ENCODE data around the gene FGF2. TPM values are rescaled to one million over a fixed set of nuclear protein-coding genes. Genes with fewer than 3 reads are reported as not detected.
"Not testable (repeated sequence)": the region's sequence is repeated elsewhere in the genome, so short reads cannot be mapped to it uniquely, and the experiment has no call there.

The FGF2 gene
- total and polyA plus RNA-seq, 4 donors, result 0.52 to 1.4 (median 0.98) TPM

GRCh38 chr4:122932763-122933162 lies 106.1 kb downstream of the FGF2 start:
- peaks cover 6 to 28% (median 11%) of the 10 kb centered on the region in 4 donors for H3K36me3 ChIP-seq (ENCODE audit: control insufficient read depth in 4 of 4, insufficient read depth in 3 of 4, low read depth in 1 of 4, low read length in 3 of 4)
- DNase-seq (ENCODE audit: low spot score), result no peak
- no peak overlapping the region for H3K27ac ChIP-seq (ENCODE audit: low read depth in 1 of 2, low read length in 2 of 2)
- H3K4me1 ChIP-seq (ENCODE audit: control insufficient read depth in 4 of 4, insufficient read depth in 4 of 4, low read length in 3 of 4), result no peaks in the 10 kb centered on the region
- no peaks in the 10 kb centered on the region for H3K27me3 ChIP-seq (ENCODE audit: control insufficient read depth in 4 of 4, insufficient read depth in 4 of 4, low read length in 3 of 4)
- TF ChIP-seq GABPA (IDR thresholded peaks at IDR 0.05 in 1 of 2, conservative IDR thresholded peaks at IDR 0.05 in 1 of 2) (no peak), MAX (IDR thresholded peaks at IDR 0.05) (no peak), FOXA1 (IDR thresholded peaks at IDR 0.05) (no peak), JUND (IDR thresholded peaks at IDR 0.05) (no peak), RAD21 (IDR thresholded peaks at IDR 0.05) (no peak), FOXA2 (IDR thresholded peaks at IDR 0.05) (no peak), YY1 (IDR thresholded peaks at IDR 0.05) (no peak), ATF3 (IDR thresholded peaks at IDR 0.05) (no peak), EGR1 (IDR thresholded peaks at IDR 0.05; ENCODE audit: low read depth in 2 of 2) (no peak), HNF4G (IDR thresholded peaks at IDR 0.05) (no peak), HNF4A (conservative IDR thresholded peaks at IDR 0.05) (no peak), NR2F2 (IDR thresholded peaks at IDR 0.05) (no peak), CTCF (IDR thresholded peaks at IDR 0.05; ENCODE audit: low read depth, low read length, missing input control) (no peak), RXRA (IDR thresholded peaks at IDR 0.05) (no peak)
- no peak overlapping the region for H3K4me3 ChIP-seq (ENCODE audit: low read depth in 1 of 3, low read length in 3 of 3)
- H3K9me3 ChIP-seq (ENCODE audit: control insufficient read depth in 4 of 4, low read length in 3 of 4), result no peaks in the 10 kb centered on the region
- H3K9ac ChIP-seq (ENCODE audit: low read depth in 1 of 2, low read length in 2 of 2), result no peak overlapping the region

- H3K36me3 ChIP-seq (ENCODE audit: control insufficient read depth in 4 of 4, insufficient read depth in 3 of 4, low read depth in 1 of 4, low read length in 3 of 4), result peaks cover 3 to 22% (median 9%) of the 10 kb centered on the region in 4 donors
- H3K27me3 ChIP-seq (ENCODE audit: control insufficient read depth in 4 of 4, insufficient read depth in 4 of 4, low read length in 3 of 4); DNase-seq (ENCODE audit: low spot score); H3K9ac ChIP-seq (ENCODE audit: low read depth in 1 of 2, low read length in 2 of 2); H3K9me3 ChIP-seq (ENCODE audit: control insufficient read depth in 4 of 4, low read length in 3 of 4); H3K4me1 ChIP-seq (ENCODE audit: control insufficient read depth in 4 of 4, insufficient read depth in 4 of 4, low read length in 3 of 4); H3K27ac ChIP-seq (ENCODE audit: low read depth in 1 of 2, low read length in 2 of 2); H3K4me3 ChIP-seq (ENCODE audit: low read depth in 1 of 3, low read length in 3 of 3): not testable (repeated sequence)
- 97% methylated on average over 17 of the region's 17 CpGs for WGBS
Measured at GRCh38 chr4:122945136-122945535, 118.5 kb downstream of the FGF2 start.

GRCh38 chr4:122946142-122946541 lies 119.5 kb downstream of the FGF2 start:
- H3K9ac ChIP-seq (ENCODE audit: low read depth in 1 of 2, low read length in 2 of 2), result no peak overlapping the region
- peaks cover 3 to 27% (median 13%) of the 10 kb centered on the region in 4 donors for H3K36me3 ChIP-seq (ENCODE audit: control insufficient read depth in 4 of 4, insufficient read depth in 3 of 4, low read depth in 1 of 4, low read length in 3 of 4)
- H3K4me1 ChIP-seq (ENCODE audit: control insufficient read depth in 4 of 4, insufficient read depth in 4 of 4, low read length in 3 of 4), result no peaks in the 10 kb centered on the region
- H3K9me3 ChIP-seq (ENCODE audit: control insufficient read depth in 4 of 4, low read length in 3 of 4), result no peaks in the 10 kb centered on the region
- H3K4me3 ChIP-seq (ENCODE audit: low read depth in 1 of 3, low read length in 3 of 3), result no peak overlapping the region
- no peak overlapping the region for H3K27ac ChIP-seq (ENCODE audit: low read depth in 1 of 2, low read length in 2 of 2)
- no peak for DNase-seq (ENCODE audit: low spot score)
- H3K27me3 ChIP-seq (ENCODE audit: control insufficient read depth in 4 of 4, insufficient read depth in 4 of 4, low read length in 3 of 4), result no peaks in the 10 kb centered on the region
- 100% methylated on average over 1 of the region's 1 CpG for WGBS
- TF ChIP-seq SP1 (IDR thresholded peaks at IDR 0.05) (no peak), YY1 (IDR thresholded peaks at IDR 0.05) (no peak), MAX (IDR thresholded peaks at IDR 0.05) (no peak), RXRA (IDR thresholded peaks at IDR 0.05) (no peak), REST (IDR thresholded peaks at IDR 0.05) (no peak), EGR1 (IDR thresholded peaks at IDR 0.05; ENCODE audit: low read depth in 2 of 2) (no peak)

Data from liver (tissue), 9 donors.